ENCODE results near the gene CCR4. TPM values are rescaled to one million over a fixed set of nuclear protein-coding genes. Genes with fewer than 3 reads are reported as not detected.
"Not testable (repeated sequence)": the region's sequence is repeated elsewhere in the genome, so short reads cannot be mapped to it uniquely, and the experiment has no call there.

CCR4 gene
- total and polyA plus RNA-seq, 4 donors = 0.04 to 2.9 (median 0.87) TPM

GRCh38 chr3:32968166-32968919 lies 16.9 kb downstream of the CCR4 start:
- Histone ChIP-seq H3K27me3 (ENCODE audit: control insufficient read depth in 3 of 3, insufficient read depth in 3 of 3, low read length in 2 of 3) (no peaks in the 10 kb centered on the region), H3K9me3 (ENCODE audit: control insufficient read depth in 4 of 4, insufficient read depth in 3 of 4, low read length in 3 of 4) (peaks cover 0 to 6% (median 2%) of the 10 kb centered on the region in 4 donors), H3K4me1 (ENCODE audit: control insufficient read depth in 5 of 5, insufficient read depth in 5 of 5, low read length in 5 of 5) (peaks cover 0 to 15% (median 2%) of the 10 kb centered on the region in 5 donors), H3K9ac (ENCODE audit: insufficient read depth in 1 of 2, low read length in 2 of 2) (no peak overlapping the region), H3K27ac (ENCODE audit: low read depth in 1 of 2, low read length in 1 of 2) (no peak overlapping the region), H3K36me3 (ENCODE audit: control insufficient read depth in 4 of 4, insufficient read depth in 4 of 4, low read length in 4 of 4) (no peaks in the 10 kb centered on the region), H3K4me3 (no peak overlapping the region)
- 95% methylated on average over 3 of the region's 3 CpGs for WGBS, 2 donors
- ATAC-seq (ENCODE audit: insufficient read depth, low FRiP score) = no peak
- TF ChIP-seq CTCF (IDR thresholded peaks at IDR 0.05; ENCODE audit: control extremely low read depth, extremely low read depth) = no peak
- no peak for DNase-seq

- no peak for DNase-seq
- Histone ChIP-seq H3K4me1 (ENCODE audit: control insufficient read depth in 5 of 5, insufficient read depth in 5 of 5, low read length in 5 of 5) (peaks cover 0 to 15% (median 3%) of the 10 kb centered on the region in 5 donors), H3K27me3 (ENCODE audit: control insufficient read depth in 3 of 3, insufficient read depth in 3 of 3, low read length in 2 of 3) (no peaks in the 10 kb centered on the region), H3K36me3 (ENCODE audit: control insufficient read depth in 4 of 4, insufficient read depth in 4 of 4, low read length in 4 of 4) (no peaks in the 10 kb centered on the region), H3K4me3 (no peak overlapping the region), H3K9ac (ENCODE audit: insufficient read depth in 1 of 2, low read length in 2 of 2) (no peak overlapping the region), H3K9me3 (ENCODE audit: control insufficient read depth in 4 of 4, insufficient read depth in 3 of 4, low read length in 3 of 4) (peaks cover 0 to 6% (median 2%) of the 10 kb centered on the region in 4 donors), H3K27ac (ENCODE audit: low read depth in 1 of 2, low read length in 1 of 2) (no peak overlapping the region)
- 65 to 91% methylated on average over 6 of the region's 6 CpGs for WGBS, 2 donors
- no peak for TF ChIP-seq CTCF (IDR thresholded peaks at IDR 0.05; ENCODE audit: control extremely low read depth, extremely low read depth)
- no peak for ATAC-seq (ENCODE audit: insufficient read depth, low FRiP score)
Observed at GRCh38 chr3:32968920-32969389, 17.5 kb downstream of the CCR4 start.

- peak; percentile 60 for ATAC-seq (ENCODE audit: insufficient read depth, low FRiP score)
- DNase-seq = no peak
- Histone ChIP-seq H3K9me3 (ENCODE audit: control insufficient read depth in 4 of 4, insufficient read depth in 3 of 4, low read length in 3 of 4) (peaks cover 0 to 6% (median 2%) of the 10 kb centered on the region in 4 donors), H3K4me3 (no peak overlapping the region), H3K27ac (ENCODE audit: low read depth in 1 of 2, low read length in 1 of 2) (no peak overlapping the region), H3K27me3 (ENCODE audit: control insufficient read depth in 3 of 3, insufficient read depth in 3 of 3, low read length in 2 of 3) (no peaks in the 10 kb centered on the region), H3K36me3 (ENCODE audit: control insufficient read depth in 4 of 4, insufficient read depth in 4 of 4, low read length in 4 of 4) (no peaks in the 10 kb centered on the region), H3K9ac (ENCODE audit: insufficient read depth in 1 of 2, low read length in 2 of 2) (no peak overlapping the region), H3K4me1 (ENCODE audit: control insufficient read depth in 5 of 5, insufficient read depth in 5 of 5, low read length in 5 of 5) (peaks cover 0 to 15% (median 3%) of the 10 kb centered on the region in 5 donors)
- WGBS, 2 donors = 54 to 74% methylated on average over 4 of the region's 4 CpGs
- no peak for TF ChIP-seq CTCF (IDR thresholded peaks at IDR 0.05; ENCODE audit: control extremely low read depth, extremely low read depth)
Observed at GRCh38 chr3:32969656-32970055, 18.2 kb downstream of the CCR4 start.

GRCh38 chr3:32971291-32971690 lies 19.8 kb downstream of the CCR4 start:
- not testable (repeated sequence) for H3K36me3 ChIP-seq (ENCODE audit: control insufficient read depth in 4 of 4, insufficient read depth in 4 of 4, low read length in 4 of 4); H3K9ac ChIP-seq (ENCODE audit: insufficient read depth in 1 of 2, low read length in 2 of 2); H3K9me3 ChIP-seq (ENCODE audit: control insufficient read depth in 4 of 4, insufficient read depth in 3 of 4, low read length in 3 of 4); ATAC-seq (ENCODE audit: insufficient read depth, low FRiP score); H3K4me3 ChIP-seq; H3K27ac ChIP-seq (ENCODE audit: low read depth in 1 of 2, low read length in 1 of 2); H3K27me3 ChIP-seq (ENCODE audit: control insufficient read depth in 3 of 3, insufficient read depth in 3 of 3, low read length in 2 of 3); DNase-seq
- peaks cover 0 to 15% (median 3%) of the 10 kb centered on the region in 5 donors for H3K4me1 ChIP-seq (ENCODE audit: control insufficient read depth in 5 of 5, insufficient read depth in 5 of 5, low read length in 5 of 5)
- 85 to 87% methylated on average over 7 of the region's 7 CpGs for WGBS, 2 donors
